Gastrocnemius medialis (tissue), 4 donors: ENCODE data around the gene DYRK1A. TPM values are rescaled to one million over a fixed set of nuclear protein-coding genes. Genes with fewer than 3 reads are reported as not detected.
A peak's percentile ranks its signal among the peaks of the same experiment; 100 is the strongest.

Experiments used
- ATAC-seq, 2 donors: fragments of 150-250 bp; one replicate each; pipeline ENCODE4 v1.9.1; 2016
- DNase-seq, 2 donors: peaks; one replicate each; pipeline ENCODE4 v3.0.0-alpha.2; 2019
- H3K27ac ChIP-seq, 4 donors: fragments of 200-600 bp; sonication (generic); 1 replicate in 1 of 4; 2 replicates in 3 of 4; pipeline ENCODE4 v1.5.1; 2016 to 2018; ENCODE audit warnings: mild to moderate bottlenecking in 2 of 4, moderate library complexity in 1 of 4
- H3K27me3 ChIP-seq, 3 donors: fragments of 200-600 bp; sonication (generic) in 2 of 3; 1 replicate in 1 of 3; 2 replicates in 2 of 3; pipeline versions ENCODE4 v1.5.1 to v1.6.0; 2016 to 2019; ENCODE audit warnings: mild to moderate bottlenecking in 1 of 3, moderate library complexity in 1 of 3
- H3K36me3 ChIP-seq, 2 donors: fragments of 200-600 bp; sonication (generic) in 1 of 2; one replicate each; pipeline ENCODE4 v1.5.1; 2017 to 2018
- H3K4me1 ChIP-seq, 2 donors: fragments of 200-600 bp; sonication (generic) in 1 of 2; one replicate each; pipeline ENCODE4 v1.5.1; 2016 to 2017; ENCODE audit warnings: mild to moderate bottlenecking in 2 of 2
- H3K4me3 ChIP-seq, 4 donors: fragments of 200-600 bp; sonication (generic) in 3 of 4; 1 replicate in 1 of 4; 2 replicates in 3 of 4; pipeline ENCODE4 v1.5.1; 2016 to 2019; ENCODE audit warnings: mild to moderate bottlenecking in 2 of 4
- H3K9me3 ChIP-seq, 3 donors: fragments of 200-600 bp; sonication (generic) in 2 of 3; 1 replicate in 1 of 3; 2 replicates in 2 of 3; pipeline ENCODE4 v1.5.1; 2016 to 2019
- CTCF ChIP-seq, 5 experiments: fragments of 450-650 bp in 3 of 5; fragments of 200-600 bp in 2 of 5; sonication (generic) in 2 of 5; IDR thresholded peaks in 4 of 5; conservative IDR thresholded peaks in 1 of 5; 1 replicate in 4 of 5; 2 replicates in 1 of 5; pipeline ENCODE4 v1.5.1; 2016 to 2019; ENCODE audit warnings: antibody characterized with exemption in 5 of 5, mild to moderate bottlenecking in 3 of 5, moderate library complexity in 3 of 5
- POLR2A ChIP-seq, 2 donors: fragments of 450-650 bp; IDR thresholded peaks; one replicate each; pipeline ENCODE4 v1.6.1; 2017; ENCODE audit warnings: antibody characterized with exemption in 2 of 2, mild to moderate bottlenecking in 2 of 2, moderate library complexity in 2 of 2
- in situ Hi-C, 4 donors: fragments of 200-750 bp; cut with MboI; loops; one replicate each; pipeline versions ENCODE4 v1.15.0 to v1.8.0; 2017; ENCODE audit warnings: low sequenced_read_pairs in 4 of 4
- intact Hi-C: fragments of 100-400 bp; cut with DNase I; formaldehyde crosslinking; loops from one replicate; pipeline ENCODE4 v1.15.1; 2023; ENCODE audit warnings: low total_unique reads
- total RNA-seq, 4 donors: library from RNA; depleted of rRNA; stranded (reverse); fragments of >200 nt; gene quantifications; one replicate each; pipeline versions ENCODE4 v1.1.0 to v1.2.3, GENCODE V29; 2016

DYRK1A gene
- total RNA-seq, 4 donors from 2014 or later: 81.0 to 115 (median 95.3) TPM

- Histone ChIP-seq H3K27ac (peak overlapping the region; percentile 8 to 50 (median 22)), H3K4me1 (peaks cover 5 to 10% of the 10 kb centered on the region in 2 donors), H3K4me3 (no peak overlapping the region), H3K9me3 (no peaks in the 10 kb centered on the region), H3K36me3 (peaks cover 0 to 91% of the 10 kb centered on the region in 2 donors), H3K27me3 (no peaks in the 10 kb centered on the region)
- no peak for DNase-seq
- TF ChIP-seq CTCF (IDR thresholded peaks at IDR 0.05 in 4 of 5, conservative IDR thresholded peaks at IDR 0.05 in 1 of 5) (no peak), POLR2A (IDR thresholded peaks at IDR 0.05) (no peak)
- in situ Hi-C loops: no loop called here
- peak in 1 of 2 donors; percentile 42 for ATAC-seq
- intact Hi-C loops: loop anchor here (5.0 kb wide), 1 partner anchor 842 kb away; no protein-coding TSS in a partner anchor
These were observed 143.3 kb downstream of the DYRK1A start for GRCh38 chr21:37509802-37510393.

- H3K27ac ChIP-seq: no peak overlapping the region
- in situ Hi-C loops (no loop called here), intact Hi-C loops (no loop called here)
- peaks cover 5 to 15% of the 10 kb centered on the region in 2 donors for H3K4me1 ChIP-seq
- H3K27me3 ChIP-seq: no peaks in the 10 kb centered on the region
- TF ChIP-seq CTCF (IDR thresholded peaks at IDR 0.05 in 4 of 5, conservative IDR thresholded peaks at IDR 0.05 in 1 of 5): no peak
- TF ChIP-seq POLR2A (IDR thresholded peaks at IDR 0.05): no peak
- no peaks in the 10 kb centered on the region for H3K9me3 ChIP-seq
- H3K36me3 ChIP-seq: peaks cover 0 to 80% of the 10 kb centered on the region in 2 donors
- ATAC-seq (no peak), DNase-seq (no peak)
- no peak overlapping the region for H3K4me3 ChIP-seq
These were observed 145.3 kb downstream of the DYRK1A start for GRCh38 chr21:37511848-37512247.

- ATAC-seq (no peak), DNase-seq (no peak)
- in situ Hi-C loops: no loop called here
- no peaks in the 10 kb centered on the region for H3K9me3 ChIP-seq
- H3K4me3 ChIP-seq: no peak overlapping the region
- H3K4me1 ChIP-seq: peaks cover 5 to 21% of the 10 kb centered on the region in 2 donors
- intact Hi-C loops: no loop called here
- TF ChIP-seq CTCF (IDR thresholded peaks at IDR 0.05 in 4 of 5, conservative IDR thresholded peaks at IDR 0.05 in 1 of 5): no peak
- TF ChIP-seq POLR2A (IDR thresholded peaks at IDR 0.05): no peak
- peaks cover 0 to 64% of the 10 kb centered on the region in 2 donors for H3K36me3 ChIP-seq
- no peaks in the 10 kb centered on the region for H3K27me3 ChIP-seq
- no peak overlapping the region for H3K27ac ChIP-seq
These were observed 146.8 kb downstream of the DYRK1A start for GRCh38 chr21:37513383-37513782.

- H3K9me3 ChIP-seq: no peaks in the 10 kb centered on the region
- in situ Hi-C loops: no loop called here
- H3K36me3 ChIP-seq: peaks cover 0 to 57% of the 10 kb centered on the region in 2 donors
- no peak for TF ChIP-seq CTCF (IDR thresholded peaks at IDR 0.05 in 4 of 5, conservative IDR thresholded peaks at IDR 0.05 in 1 of 5)
- no peak for TF ChIP-seq POLR2A (IDR thresholded peaks at IDR 0.05)
- no peak overlapping the region for H3K4me3 ChIP-seq
- ATAC-seq (peak; percentile 11 to 50), DNase-seq (no peak)
- intact Hi-C loops: no loop called here
- peak overlapping the region in 2 of 4 donors; percentile 5 to 30 for H3K27ac ChIP-seq
- H3K4me1 ChIP-seq: peaks cover 5 to 21% of the 10 kb centered on the region in 2 donors
- H3K27me3 ChIP-seq: no peaks in the 10 kb centered on the region
These were observed 147.6 kb downstream of the DYRK1A start for GRCh38 chr21:37514038-37514667.
